MCF 10A (cell line): ENCODE data around the gene C1QTNF1. TPM values are rescaled to one million over a fixed set of nuclear protein-coding genes. Genes with fewer than 3 reads are reported as not detected.

Experiments
- BruUV-seq: library from RNA; stranded (reverse); fragments of 400-500 nt; replicated peaks from 2 replicates; lab custom pipeline; 2021; lab: Mats Ljungman, UMichigan
- CTCF ChIA-PET: fragments of 300-600 bp; sonication (Branson Sonifier 250); formaldehyde crosslinking; extraction: SDS; loops from one replicate; lab custom pipeline; 2021; ENCODE audit warnings: antibody characterized with exemption, inconsistent platforms; lab: Yijun Ruan, JAX
- POLR2A ChIA-PET: fragments of 300-600, 350-650 bp; sonication (Branson Sonifier 250); formaldehyde crosslinking; extraction: SDS; loops from one replicate; lab custom pipeline; 2020; ENCODE audit warnings: antibody characterized with exemption, inconsistent platforms; lab: Yijun Ruan, JAX
- DNase-seq: peaks from one replicate; pipeline ENCODE4 v3.0.0-alpha.2; 2018; ENCODE audit not compliant: unreplicated experiment
- H3K27ac Mint-ChIP-seq: one replicate; pipeline ENCODE4 v1.8.0; 2022; ENCODE audit warnings: mild to moderate bottlenecking, low read depth, mixed read lengths; ENCODE audit not compliant: unreplicated experiment
- H3K27me3 Mint-ChIP-seq: one replicate; pipeline ENCODE4 v1.8.0; 2022; ENCODE audit warnings: mixed read lengths; ENCODE audit not compliant: insufficient read depth, unreplicated experiment
- H3K36me3 Mint-ChIP-seq: one replicate; pipeline ENCODE4 v1.8.0; 2022; ENCODE audit warnings: mild to moderate bottlenecking, moderate library complexity, mixed read lengths; ENCODE audit not compliant: insufficient read depth, unreplicated experiment
- H3K4me1 Mint-ChIP-seq: one replicate; pipeline ENCODE4 v1.8.0; 2022; ENCODE audit warnings: mixed read lengths; ENCODE audit not compliant: insufficient read depth, unreplicated experiment
- H3K4me3 Mint-ChIP-seq: one replicate; pipeline ENCODE4 v1.8.0; 2022; ENCODE audit warnings: mild to moderate bottlenecking, moderate library complexity, mixed read lengths; ENCODE audit not compliant: unreplicated experiment
- H3K9me3 Mint-ChIP-seq: one replicate; pipeline ENCODE4 v1.8.0; 2022; ENCODE audit warnings: mixed read lengths; ENCODE audit not compliant: unreplicated experiment
- CTCF ChIP-seq: fragments of 200-600 bp; IDR thresholded peaks from one replicate; pipeline ENCODE4 v1.8.0; 2022; ENCODE audit warnings: antibody characterized with exemption, mild to moderate bottlenecking; ENCODE audit not compliant: unreplicated experiment
- intact Hi-C: fragments of 100-400 bp; cut with micrococcal nuclease; formaldehyde crosslinking; loops from 2 replicates; pipeline ENCODE4 v1.14.1; 2022
- total RNA-seq: library from RNA; stranded (reverse); gene quantifications from 2 replicates; pipeline ENCODE4 v1.2.3, GENCODE V29; 2022

Gene C1QTNF1
- total RNA-seq, 1 experiment from 2014 or later, result 3.0 TPM

DNA sequence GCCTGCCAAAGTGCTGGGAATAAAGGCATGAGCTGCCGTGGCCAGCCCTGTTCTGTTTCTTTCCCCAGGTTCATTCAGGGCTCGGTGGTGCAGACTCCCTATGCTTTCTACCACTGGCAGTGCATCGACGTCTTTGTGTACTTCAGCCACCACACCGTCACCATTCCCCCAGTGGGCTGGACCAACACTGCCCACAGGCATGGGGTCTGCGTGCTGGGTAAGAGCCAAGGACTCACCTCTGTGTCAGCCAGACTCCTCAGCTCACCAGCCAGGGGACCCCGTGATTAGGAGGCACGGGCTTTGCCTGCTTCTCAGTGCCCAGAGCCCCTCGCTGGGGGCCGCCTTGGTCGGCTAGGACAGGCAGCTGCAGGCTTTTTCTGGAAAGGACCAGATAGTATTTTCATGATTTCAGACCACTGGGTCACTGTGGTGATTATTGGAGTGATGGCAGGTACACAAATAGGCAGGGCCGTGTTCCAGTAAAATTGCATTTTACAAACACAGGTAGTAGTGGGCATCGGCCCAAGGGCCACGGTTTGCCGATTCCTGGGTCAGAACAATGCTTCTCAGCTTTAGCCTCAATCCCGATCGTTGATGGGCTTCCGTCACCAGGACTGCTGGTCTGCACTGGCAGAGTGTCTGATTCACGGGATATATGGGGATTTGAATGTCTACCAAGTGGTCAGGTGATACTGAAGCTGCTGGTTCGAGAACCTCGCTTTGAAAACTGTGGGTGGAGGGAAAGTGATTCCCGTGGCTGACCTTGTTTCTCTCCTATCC is 55.6 kb downstream of the C1QTNF1 start:
- TF ChIP-seq CTCF, result no peak
- Mint-ChIP-seq H3K4me1 (peaks cover 11% of the 10 kb centered on the region), H3K36me3 (peaks cover 55% of the 10 kb centered on the region), H3K4me3 (no peak overlapping the region), H3K27ac (no peak overlapping the region), H3K9me3 (no peaks in the 10 kb centered on the region), H3K27me3 (no peaks in the 10 kb centered on the region)
- intact Hi-C loops, result no loop called here
- no TSS peak for BruUV-seq
- ChIA-PET POLR2A (no interaction called here), CTCF (interaction anchor here (0.6 to 19.7 kb wide), 3 partner anchors 32 to 312 kb away, joined by 3 to 273 read pairs (median 4); no protein-coding TSS in a partner anchor)
- no peak for DNase-seq

DNA sequence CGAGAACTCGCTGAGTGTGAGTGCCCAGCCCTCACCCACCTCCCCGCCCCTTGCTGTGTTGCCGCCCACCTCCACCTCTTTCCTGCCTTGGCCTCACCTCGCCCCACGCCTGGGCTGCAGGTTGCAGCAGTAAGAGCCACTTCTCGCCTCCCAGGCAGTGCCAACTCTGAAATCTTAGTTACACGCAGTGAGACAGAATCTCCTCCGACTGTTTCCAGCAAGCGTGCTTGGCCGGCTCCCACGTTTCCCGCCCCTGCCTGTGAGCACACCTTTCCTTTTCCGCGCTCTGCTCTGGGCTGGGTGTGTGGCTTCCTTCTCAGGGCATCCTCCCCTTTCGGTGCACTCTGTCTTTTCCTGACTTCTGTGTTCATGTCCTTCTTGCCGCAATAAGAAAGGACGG is 56.4 kb downstream of the C1QTNF1 start:
- POLR2A ChIA-PET, result no interaction called here
- TF ChIP-seq CTCF, result no peak
- Mint-ChIP-seq H3K4me3 (no peak overlapping the region), H3K9me3 (no peaks in the 10 kb centered on the region), H3K36me3 (peaks cover 55% of the 10 kb centered on the region), H3K4me1 (peaks cover 8% of the 10 kb centered on the region), H3K27me3 (no peaks in the 10 kb centered on the region), H3K27ac (no peak overlapping the region)
- DNase-seq, result no peak
- BruUV-seq, result no TSS peak
- CTCF ChIA-PET, result interaction anchor here (1.1 to 19.7 kb wide), 3 partner anchors 34 to 311 kb away, joined by 3 to 273 read pairs (median 73); no protein-coding TSS in a partner anchor
- intact Hi-C loops, result no loop called here

GRCh38 chr17:79080761-79081290 is 56.9 kb downstream of the C1QTNF1 start:
- Mint-ChIP-seq H3K4me1 (peaks cover 4% of the 10 kb centered on the region), H3K4me3 (no peak overlapping the region), H3K36me3 (peaks cover 52% of the 10 kb centered on the region), H3K27ac (no peak overlapping the region), H3K27me3 (no peaks in the 10 kb centered on the region), H3K9me3 (no peaks in the 10 kb centered on the region)
- TF ChIP-seq CTCF, result no peak
- intact Hi-C loops, result no loop called here
- no peak for DNase-seq
- no TSS peak for BruUV-seq
- POLR2A ChIA-PET, result interaction anchor here (0.6 kb wide), 1 partner anchor 296 kb away, joined by 3 read pairs; no protein-coding TSS in a partner anchor
- CTCF ChIA-PET, result interaction anchor here (0.7 to 19.7 kb wide), 5 partner anchors 16 to 311 kb away, joined by 3 to 273 read pairs (median 11); no protein-coding TSS in a partner anchor
